ENCODE data around the gene PHTF2. TPM values are rescaled to one million over a fixed set of nuclear protein-coding genes. Genes with fewer than 3 reads are reported as not detected.

Gene PHTF2
- total RNA-seq, 1 experiment from 2014 or later = 36.9 TPM

- H3K36me3 Mint-ChIP-seq (ENCODE audit: insufficient read depth, unreplicated experiment) = peaks cover 4% of the 10 kb centered on the region
- no peak overlapping the region for H3K4me3 Mint-ChIP-seq (ENCODE audit: unreplicated experiment)
- BruUV-seq (replicated peaks) = no TSS peak
- no peak for TF ChIP-seq CTCF (IDR thresholded peaks at IDR 0.05; ENCODE audit: insufficient read depth in 1 of 2, low read depth in 1 of 2, low read length in 1 of 2, severe bottlenecking in 1 of 2, unreplicated experiment in 1 of 2)
- no peaks in the 10 kb centered on the region for H3K9me3 ChIP-seq
- H3K27me3 ChIP-seq (replicated peaks; ENCODE audit: control insufficient read depth, insufficient read depth, low read length) = no peaks in the 10 kb centered on the region
- DNase-seq = no peak
- ChIA-PET CTCF (no interaction called here), POLR2A (no interaction called here)
- H3K36me3 ChIP-seq (ENCODE audit: control insufficient read depth, insufficient read depth, low read length) = no peaks in the 10 kb centered on the region
- no peaks in the 10 kb centered on the region for H3K9me3 Mint-ChIP-seq (ENCODE audit: unreplicated experiment)
- H3K27ac Mint-ChIP-seq (ENCODE audit: unreplicated experiment) = peak overlapping the region; percentile 15
- peaks cover 33% of the 10 kb centered on the region for H3K4me1 ChIP-seq
- H3K4me1 Mint-ChIP-seq (ENCODE audit: low read depth, unreplicated experiment) = peaks cover 26% of the 10 kb centered on the region
- no peak overlapping the region for H3K4me3 ChIP-seq (ENCODE audit: low read depth, low read length)
- no peaks in the 10 kb centered on the region for H3K27me3 Mint-ChIP-seq (ENCODE audit: insufficient read depth, unreplicated experiment)
- intact Hi-C loops (cut with micrococcal nuclease; ENCODE audit: unreplicated experiment) = no loop called here
These were observed 64.1 kb downstream of the PHTF2 start for GRCh38 chr7:77862691-77863090.

DNA sequence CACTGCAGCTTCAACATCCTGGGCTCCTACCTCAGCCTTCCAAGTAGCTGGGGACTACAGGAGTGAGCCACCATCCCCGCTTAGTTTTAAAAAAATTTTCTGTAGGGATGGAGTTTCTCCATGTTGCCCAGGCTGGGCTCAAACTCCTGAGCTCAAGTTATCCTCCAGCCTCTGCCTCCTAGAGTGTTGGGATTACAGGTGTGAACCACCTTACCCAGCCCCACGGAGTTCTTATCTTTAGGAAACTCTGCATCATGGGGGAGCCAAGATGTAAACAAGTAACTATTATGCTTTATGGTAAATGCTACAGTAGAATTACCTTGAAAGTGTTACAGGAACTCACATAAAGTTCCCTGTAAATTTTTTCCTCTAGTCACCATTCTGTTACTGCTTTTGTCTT is 65.3 kb downstream of the PHTF2 start:
- no peaks in the 10 kb centered on the region for H3K36me3 ChIP-seq (ENCODE audit: control insufficient read depth, insufficient read depth, low read length)
- peak overlapping the region; percentile 41 for H3K27ac Mint-ChIP-seq (ENCODE audit: unreplicated experiment)
- TF ChIP-seq CTCF (IDR thresholded peaks at IDR 0.05; ENCODE audit: insufficient read depth in 1 of 2, low read depth in 1 of 2, low read length in 1 of 2, severe bottlenecking in 1 of 2, unreplicated experiment in 1 of 2) = no peak
- H3K9me3 Mint-ChIP-seq (ENCODE audit: unreplicated experiment) = no peaks in the 10 kb centered on the region
- peaks cover 32% of the 10 kb centered on the region for H3K4me1 ChIP-seq
- intact Hi-C loops (cut with micrococcal nuclease; ENCODE audit: unreplicated experiment) = no loop called here
- peaks cover 29% of the 10 kb centered on the region for H3K4me1 Mint-ChIP-seq (ENCODE audit: low read depth, unreplicated experiment)
- H3K27me3 ChIP-seq (replicated peaks; ENCODE audit: control insufficient read depth, insufficient read depth, low read length) = no peaks in the 10 kb centered on the region
- no peak overlapping the region for H3K4me3 ChIP-seq (ENCODE audit: low read depth, low read length)
- CTCF ChIA-PET = no interaction called here
- H3K4me3 Mint-ChIP-seq (ENCODE audit: unreplicated experiment) = no peak overlapping the region
- no peak for DNase-seq
- H3K36me3 Mint-ChIP-seq (ENCODE audit: insufficient read depth, unreplicated experiment) = peaks cover 4% of the 10 kb centered on the region
- no TSS peak for BruUV-seq (replicated peaks)
- POLR2A ChIA-PET = no interaction called here
- H3K9me3 ChIP-seq = no peaks in the 10 kb centered on the region
- H3K27me3 Mint-ChIP-seq (ENCODE audit: insufficient read depth, unreplicated experiment) = no peaks in the 10 kb centered on the region

DNA sequence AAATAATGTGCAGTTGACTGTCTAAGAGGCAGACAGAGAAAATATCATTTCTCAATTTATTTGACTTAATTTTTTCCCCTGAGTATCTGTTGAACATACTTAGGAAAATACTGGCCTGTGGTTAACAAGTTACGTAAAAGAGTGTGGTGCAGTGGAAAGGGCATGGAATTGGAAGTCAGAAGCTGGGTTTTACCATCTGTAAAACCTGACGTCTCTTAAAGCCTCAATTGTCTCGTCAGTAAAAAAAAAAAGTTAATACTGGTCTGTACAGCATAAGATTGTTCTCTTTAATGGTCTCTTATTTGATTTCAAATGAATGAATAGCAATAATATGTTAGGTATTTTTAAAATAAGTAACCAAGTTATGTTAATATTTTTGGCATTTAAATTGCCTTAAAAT is 67.8 kb downstream of the PHTF2 start:
- 0 out of 2 replicates have a peak, but pooled peaks cover 11% of the 10 kb centered on the region for H3K9me3 ChIP-seq
- no peak overlapping the region for H3K4me3 Mint-ChIP-seq (ENCODE audit: unreplicated experiment)
- H3K27ac Mint-ChIP-seq (ENCODE audit: unreplicated experiment) = peak overlapping the region; percentile 67
- no peak for DNase-seq
- no TSS peak for BruUV-seq (replicated peaks)
- CTCF ChIA-PET = no interaction called here
- TF ChIP-seq CTCF (IDR thresholded peaks at IDR 0.05; ENCODE audit: insufficient read depth in 1 of 2, low read depth in 1 of 2, low read length in 1 of 2, severe bottlenecking in 1 of 2, unreplicated experiment in 1 of 2) = no peak
- peaks cover 26% of the 10 kb centered on the region for H3K4me1 ChIP-seq
- peaks cover 8% of the 10 kb centered on the region for H3K36me3 Mint-ChIP-seq (ENCODE audit: insufficient read depth, unreplicated experiment)
- intact Hi-C loops (cut with micrococcal nuclease; ENCODE audit: unreplicated experiment) = loop anchor here (2.0 kb wide), 2 partner anchors 54 to 68 kb away; partner anchors contain the start of genes PHTF2 and TMEM60
- H3K27me3 Mint-ChIP-seq (ENCODE audit: insufficient read depth, unreplicated experiment) = no peaks in the 10 kb centered on the region
- H3K4me3 ChIP-seq (ENCODE audit: low read depth, low read length) = no peak overlapping the region
- peaks cover 29% of the 10 kb centered on the region for H3K4me1 Mint-ChIP-seq (ENCODE audit: low read depth, unreplicated experiment)
- H3K36me3 ChIP-seq (ENCODE audit: control insufficient read depth, insufficient read depth, low read length) = no peaks in the 10 kb centered on the region
- H3K27me3 ChIP-seq (replicated peaks; ENCODE audit: control insufficient read depth, insufficient read depth, low read length) = no peaks in the 10 kb centered on the region
- POLR2A ChIA-PET = interaction anchor here (1.1 kb wide), 1 partner anchor 68 kb away, joined by 4 read pairs; the partner anchor contains the start of genes PHTF2 and TMEM60
- H3K9me3 Mint-ChIP-seq (ENCODE audit: unreplicated experiment) = no peaks in the 10 kb centered on the region

Measured in Caco-2 (cell line).